ENCODE measurements around the gene LRRC41.
A peak's percentile ranks its signal among the peaks of the same experiment; 100 is the strongest.

DNA sequence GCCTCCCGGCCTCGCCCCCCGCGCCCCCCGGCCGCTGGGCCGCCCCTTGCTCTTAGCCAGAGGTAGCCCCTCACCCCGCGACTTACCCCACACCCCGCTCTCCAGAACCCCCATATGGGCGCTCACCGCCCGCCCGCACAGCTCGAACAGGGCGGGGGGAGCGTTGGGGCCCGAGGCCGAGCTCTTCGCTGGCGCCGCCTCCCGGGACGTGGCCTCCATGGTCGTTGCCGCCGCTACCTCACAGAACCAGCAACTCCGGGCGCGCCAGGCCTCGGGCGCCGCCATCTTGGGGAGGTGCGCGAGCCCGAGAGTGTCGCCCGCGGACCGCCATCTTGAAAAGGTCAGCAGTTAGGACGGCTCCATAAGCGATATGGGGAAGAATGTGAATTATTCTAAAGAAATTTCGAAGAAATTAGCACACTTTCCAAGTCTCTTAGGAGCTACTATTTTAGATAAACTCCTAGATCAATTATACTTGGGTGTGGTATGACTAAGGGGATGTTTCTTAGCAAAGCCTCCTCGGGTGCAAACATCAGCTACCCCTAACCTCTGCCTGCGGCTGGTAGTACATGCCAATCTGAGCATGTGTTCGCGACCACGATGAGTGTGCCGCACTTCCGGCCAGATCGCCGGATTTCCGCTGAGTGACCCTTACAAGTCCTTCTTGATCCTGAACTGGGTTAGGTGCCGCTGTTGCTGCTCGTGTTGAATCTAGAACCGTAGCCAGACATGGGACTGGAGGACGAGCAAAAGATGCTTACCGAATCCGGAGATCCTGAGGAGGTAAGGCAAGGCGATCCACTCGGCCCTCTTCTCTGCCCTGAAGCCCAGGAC lies at the start of gene LRRC41, which contains the start of gene UQCRH:
- TF ChIP-seq, protein P1, sequence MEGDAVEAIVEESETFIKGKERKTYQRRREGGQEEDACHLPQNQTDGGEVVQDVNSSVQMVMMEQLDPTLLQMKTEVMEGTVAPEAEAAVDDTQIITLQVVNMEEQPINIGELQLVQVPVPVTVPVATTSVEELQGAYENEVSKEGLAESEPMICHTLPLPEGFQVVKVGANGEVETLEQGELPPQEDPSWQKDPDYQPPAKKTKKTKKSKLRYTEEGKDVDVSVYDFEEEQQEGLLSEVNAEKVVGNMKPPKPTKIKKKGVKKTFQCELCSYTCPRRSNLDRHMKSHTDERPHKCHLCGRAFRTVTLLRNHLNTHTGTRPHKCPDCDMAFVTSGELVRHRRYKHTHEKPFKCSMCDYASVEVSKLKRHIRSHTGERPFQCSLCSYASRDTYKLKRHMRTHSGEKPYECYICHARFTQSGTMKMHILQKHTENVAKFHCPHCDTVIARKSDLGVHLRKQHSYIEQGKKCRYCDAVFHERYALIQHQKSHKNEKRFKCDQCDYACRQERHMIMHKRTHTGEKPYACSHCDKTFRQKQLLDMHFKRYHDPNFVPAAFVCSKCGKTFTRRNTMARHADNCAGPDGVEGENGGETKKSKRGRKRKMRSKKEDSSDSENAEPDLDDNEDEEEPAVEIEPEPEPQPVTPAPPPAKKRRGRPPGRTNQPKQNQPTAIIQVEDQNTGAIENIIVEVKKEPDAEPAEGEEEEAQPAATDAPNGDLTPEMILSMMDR (tag by site-specific recombination; IDR thresholded peaks at IDR 0.05) = peak; percentile 12; the same call in 1 of the 2 replicates
- no peak; the same call in none of the 2 replicates for TF ChIP-seq ZNF324 (tag by site-specific recombination; IDR thresholded peaks at IDR 0.05)
- TF ChIP-seq ZNF558 (tag by site-specific recombination; IDR thresholded peaks at IDR 0.05) = 0 out of 2 replicates have a peak, but pooled peaks have one; percentile 16
- no peak for TF ChIP-seq ZNF16 (tag by site-specific recombination; IDR thresholded peaks at IDR 0.05; ENCODE audit: low read depth)
- no peak for TF ChIP-seq ZNF302 (tag by site-specific recombination; IDR thresholded peaks at IDR 0.05; ENCODE audit: low read depth)
- TF ChIP-seq, protein P2, sequence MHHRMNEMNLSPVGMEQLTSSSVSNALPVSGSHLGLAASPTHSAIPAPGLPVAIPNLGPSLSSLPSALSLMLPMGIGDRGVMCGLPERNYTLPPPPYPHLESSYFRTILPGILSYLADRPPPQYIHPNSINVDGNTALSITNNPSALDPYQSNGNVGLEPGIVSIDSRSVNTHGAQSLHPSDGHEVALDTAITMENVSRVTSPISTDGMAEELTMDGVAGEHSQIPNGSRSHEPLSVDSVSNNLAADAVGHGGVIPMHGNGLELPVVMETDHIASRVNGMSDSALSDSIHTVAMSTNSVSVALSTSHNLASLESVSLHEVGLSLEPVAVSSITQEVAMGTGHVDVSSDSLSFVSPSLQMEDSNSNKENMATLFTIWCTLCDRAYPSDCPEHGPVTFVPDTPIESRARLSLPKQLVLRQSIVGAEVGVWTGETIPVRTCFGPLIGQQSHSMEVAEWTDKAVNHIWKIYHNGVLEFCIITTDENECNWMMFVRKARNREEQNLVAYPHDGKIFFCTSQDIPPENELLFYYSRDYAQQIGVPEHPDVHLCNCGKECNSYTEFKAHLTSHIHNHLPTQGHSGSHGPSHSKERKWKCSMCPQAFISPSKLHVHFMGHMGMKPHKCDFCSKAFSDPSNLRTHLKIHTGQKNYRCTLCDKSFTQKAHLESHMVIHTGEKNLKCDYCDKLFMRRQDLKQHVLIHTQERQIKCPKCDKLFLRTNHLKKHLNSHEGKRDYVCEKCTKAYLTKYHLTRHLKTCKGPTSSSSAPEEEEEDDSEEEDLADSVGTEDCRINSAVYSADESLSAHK (tag by site-specific recombination; IDR thresholded peaks at IDR 0.05) = no peak
- TF ChIP-seq ZNF548 (tag by site-specific recombination; IDR thresholded peaks at IDR 0.05) = no peak
- TF ChIP-seq SP2 (tag by site-specific recombination; IDR thresholded peaks at IDR 0.05) = peak; percentile 60
- TF ChIP-seq, protein P3, sequence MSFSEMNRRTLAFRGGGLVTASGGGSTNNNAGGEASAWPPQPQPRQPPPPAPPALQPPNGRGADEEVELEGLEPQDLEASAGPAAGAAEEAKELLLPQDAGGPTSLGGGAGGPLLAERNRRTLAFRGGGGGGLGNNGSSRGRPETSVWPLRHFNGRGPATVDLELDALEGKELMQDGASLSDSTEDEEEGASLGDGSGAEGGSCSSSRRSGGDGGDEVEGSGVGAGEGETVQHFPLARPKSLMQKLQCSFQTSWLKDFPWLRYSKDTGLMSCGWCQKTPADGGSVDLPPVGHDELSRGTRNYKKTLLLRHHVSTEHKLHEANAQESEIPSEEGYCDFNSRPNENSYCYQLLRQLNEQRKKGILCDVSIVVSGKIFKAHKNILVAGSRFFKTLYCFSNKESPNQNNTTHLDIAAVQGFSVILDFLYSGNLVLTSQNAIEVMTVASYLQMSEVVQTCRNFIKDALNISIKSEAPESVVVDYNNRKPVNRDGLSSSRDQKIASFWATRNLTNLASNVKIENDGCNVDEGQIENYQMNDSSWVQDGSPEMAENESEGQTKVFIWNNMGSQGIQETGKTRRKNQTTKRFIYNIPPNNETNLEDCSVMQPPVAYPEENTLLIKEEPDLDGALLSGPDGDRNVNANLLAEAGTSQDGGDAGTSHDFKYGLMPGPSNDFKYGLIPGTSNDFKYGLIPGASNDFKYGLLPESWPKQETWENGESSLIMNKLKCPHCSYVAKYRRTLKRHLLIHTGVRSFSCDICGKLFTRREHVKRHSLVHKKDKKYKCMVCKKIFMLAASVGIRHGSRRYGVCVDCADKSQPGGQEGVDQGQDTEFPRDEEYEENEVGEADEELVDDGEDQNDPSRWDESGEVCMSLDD (tag by site-specific recombination; IDR thresholded peaks at IDR 0.05) = peak; percentile 77

Data from HEK293 (cell line).